Astrocyte (in vitro differentiated cells and primary cell): Measurements from ENCODE around the gene NXNL1. TPM values are rescaled to one million over a fixed set of nuclear protein-coding genes. Genes with fewer than 3 reads are reported as not detected.
A peak's percentile ranks its signal among the peaks of the same experiment; 100 is the strongest.

Experiments
- DNase-seq: peaks from one replicate; pipeline ENCODE4 v3.0.0-alpha.2; 2010; ENCODE audit warnings: low read depth
- FAIRE-seq: peaks from 2 replicates; lab custom pipeline; 2011; peaks lifted over from hg19 to GRCh38; lab: Jason Lieb, UNC
- H2AFZ ChIP-seq: 2 replicates; pipeline ENCODE4 v1.6.0; 2012; ENCODE audit warnings: low read depth, low read length, inconsistent platforms
- H3K27ac ChIP-seq: 2 replicates; pipeline ENCODE4 v1.5.1; 2011; ENCODE audit warnings: low read depth, low read length, inconsistent platforms
- H3K27me3 ChIP-seq: 2 replicates; pipeline ENCODE4 v1.6.0; 2011; ENCODE audit warnings: low read length, inconsistent platforms; ENCODE audit not compliant: insufficient read depth
- H3K36me3 ChIP-seq: 2 replicates; pipeline ENCODE4 v1.5.1; 2011; ENCODE audit warnings: low read length, inconsistent platforms; ENCODE audit not compliant: insufficient read depth
- H3K4me1 ChIP-seq: 2 replicates; pipeline ENCODE4 v1.5.1; 2011; ENCODE audit warnings: low read length, inconsistent platforms; ENCODE audit not compliant: insufficient read depth
- H3K4me2 ChIP-seq: 2 replicates; pipeline ENCODE4 v1.6.0; 2012; ENCODE audit warnings: low read length, inconsistent platforms
- H3K4me3 ChIP-seq: 2 replicates; pipeline ENCODE4 v1.5.1; 2011; ENCODE audit warnings: low read depth, mild to moderate bottlenecking, low read length, inconsistent platforms; ENCODE audit not compliant: insufficient read depth
- H3K79me2 ChIP-seq: 2 replicates; pipeline ENCODE4 v1.6.0; 2012; ENCODE audit warnings: mild to moderate bottlenecking, low read length, inconsistent platforms; ENCODE audit not compliant: insufficient read depth
- H3K9ac ChIP-seq: 2 replicates; pipeline ENCODE4 v1.6.0; 2012; ENCODE audit warnings: mild to moderate bottlenecking, low read length, inconsistent platforms
- H3K9me3 ChIP-seq: 2 replicates; pipeline ENCODE4 v1.5.1; 2012; ENCODE audit warnings: low read depth, mild to moderate bottlenecking, low read length, inconsistent platforms; ENCODE audit not compliant: insufficient read depth
- H4K20me1 ChIP-seq: 2 replicates; pipeline ENCODE4 v1.6.0; 2012; ENCODE audit warnings: low read length, inconsistent platforms; ENCODE audit not compliant: insufficient read depth
- H3K27ac Mint-ChIP-seq: one replicate; pipeline ENCODE4 v1.8.0; 2021; ENCODE audit warnings: mild to moderate bottlenecking, mixed read lengths; ENCODE audit not compliant: unreplicated experiment
- H3K27me3 Mint-ChIP-seq: one replicate; pipeline ENCODE4 v1.8.0; 2021; ENCODE audit warnings: low read depth, mixed read lengths; ENCODE audit not compliant: unreplicated experiment
- H3K36me3 Mint-ChIP-seq: one replicate; pipeline ENCODE4 v1.8.0; 2021; ENCODE audit warnings: low read depth, mixed read lengths; ENCODE audit not compliant: unreplicated experiment
- H3K4me1 Mint-ChIP-seq: one replicate; pipeline ENCODE4 v1.8.0; 2021; ENCODE audit warnings: low read depth, mixed read lengths; ENCODE audit not compliant: unreplicated experiment
- H3K4me3 Mint-ChIP-seq: one replicate; pipeline ENCODE4 v1.8.0; 2021; ENCODE audit warnings: mild to moderate bottlenecking, moderate library complexity, mixed read lengths; ENCODE audit not compliant: unreplicated experiment
- H3K9me3 Mint-ChIP-seq: one replicate; pipeline ENCODE4 v1.8.0; 2021; ENCODE audit warnings: mild to moderate bottlenecking, mixed read lengths; ENCODE audit not compliant: unreplicated experiment
- EZH2 ChIP-seq: IDR thresholded peaks from 2 replicates; pipeline ENCODE4 v1.6.1; 2012; ENCODE audit warnings: mild to moderate bottlenecking, low read length, inconsistent platforms; ENCODE audit not compliant: insufficient read depth
- total RNA-seq: library from RNA; stranded (reverse); gene quantifications from 2 replicates; pipeline ENCODE4 v1.2.1, GENCODE V29; 2021
- TF ChIP-seq, protein P1 (sequence below): IDR thresholded peaks from 2 replicates; pipeline ENCODE4 v1.5.1; 2011; ENCODE audit warnings: low read depth, mild to moderate bottlenecking, inconsistent platforms, low read length, moderate library complexity; ENCODE audit not compliant: insufficient read depth

The NXNL1 gene
- total RNA-seq, 1 donor from 2014 or later, result not detected

DNA sequence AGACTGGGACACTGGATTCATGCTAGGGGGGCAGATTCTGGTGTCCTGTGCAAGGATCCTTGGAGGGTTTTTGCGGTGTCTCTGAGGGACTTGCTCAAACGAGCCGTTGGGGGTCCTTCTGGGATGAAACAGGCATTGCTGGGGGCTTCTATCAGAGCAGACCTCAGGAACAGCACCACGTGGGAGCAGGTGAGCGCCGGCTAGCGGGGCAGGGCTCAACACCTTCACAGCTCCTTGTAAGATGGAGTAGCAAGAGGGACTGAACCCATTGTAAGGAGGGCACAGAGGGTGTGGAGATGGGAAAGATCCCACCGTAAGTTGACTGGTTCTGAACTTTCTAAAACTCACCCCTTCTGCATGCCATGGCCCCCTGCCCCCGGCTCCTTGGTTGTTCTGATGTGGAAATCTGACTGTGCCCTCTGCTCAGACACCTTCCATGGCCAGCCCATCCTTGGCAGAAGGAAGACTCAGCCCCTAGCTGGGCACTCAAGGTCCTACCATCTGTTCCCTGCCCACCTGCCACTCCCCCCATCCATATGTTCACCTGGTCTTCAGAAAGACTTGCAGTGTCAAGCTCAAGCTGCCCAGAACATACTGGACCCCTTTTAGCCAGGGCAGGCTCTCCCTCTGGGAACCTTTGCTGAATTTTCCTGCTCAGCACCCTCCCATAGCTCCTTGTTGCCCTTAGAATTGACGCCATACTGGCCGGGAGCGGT, 10.8 kb upstream of the NXNL1 start:
- Mint-ChIP-seq H3K4me3 (peak overlapping the region; percentile 90), H3K9me3 (no peaks in the 10 kb centered on the region), H3K36me3 (peaks cover 8% of the 10 kb centered on the region), H3K27me3 (no peaks in the 10 kb centered on the region), H3K27ac (no peak overlapping the region), H3K4me1 (peaks cover 14% of the 10 kb centered on the region)
- H3K79me2 ChIP-seq, result peaks cover 22% of the 10 kb centered on the region
- peak overlapping the region; percentile 86 for H3K4me2 ChIP-seq
- no peak overlapping the region for H2AFZ ChIP-seq
- FAIRE-seq (no peak), DNase-seq (no peak)
- peak overlapping the region; percentile 80 for H3K9ac ChIP-seq
- no peaks in the 10 kb centered on the region for H3K36me3 ChIP-seq
- H3K27ac ChIP-seq, result no peak overlapping the region
- TF ChIP-seq, protein P1, sequence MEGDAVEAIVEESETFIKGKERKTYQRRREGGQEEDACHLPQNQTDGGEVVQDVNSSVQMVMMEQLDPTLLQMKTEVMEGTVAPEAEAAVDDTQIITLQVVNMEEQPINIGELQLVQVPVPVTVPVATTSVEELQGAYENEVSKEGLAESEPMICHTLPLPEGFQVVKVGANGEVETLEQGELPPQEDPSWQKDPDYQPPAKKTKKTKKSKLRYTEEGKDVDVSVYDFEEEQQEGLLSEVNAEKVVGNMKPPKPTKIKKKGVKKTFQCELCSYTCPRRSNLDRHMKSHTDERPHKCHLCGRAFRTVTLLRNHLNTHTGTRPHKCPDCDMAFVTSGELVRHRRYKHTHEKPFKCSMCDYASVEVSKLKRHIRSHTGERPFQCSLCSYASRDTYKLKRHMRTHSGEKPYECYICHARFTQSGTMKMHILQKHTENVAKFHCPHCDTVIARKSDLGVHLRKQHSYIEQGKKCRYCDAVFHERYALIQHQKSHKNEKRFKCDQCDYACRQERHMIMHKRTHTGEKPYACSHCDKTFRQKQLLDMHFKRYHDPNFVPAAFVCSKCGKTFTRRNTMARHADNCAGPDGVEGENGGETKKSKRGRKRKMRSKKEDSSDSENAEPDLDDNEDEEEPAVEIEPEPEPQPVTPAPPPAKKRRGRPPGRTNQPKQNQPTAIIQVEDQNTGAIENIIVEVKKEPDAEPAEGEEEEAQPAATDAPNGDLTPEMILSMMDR, result no peak
- no peak for TF ChIP-seq EZH2
- no peaks in the 10 kb centered on the region for H3K9me3 ChIP-seq
- H3K4me3 ChIP-seq, result peak overlapping the region; percentile 71
- no peaks in the 10 kb centered on the region for H3K27me3 ChIP-seq
- peaks cover 10% of the 10 kb centered on the region for H4K20me1 ChIP-seq
- H3K4me1 ChIP-seq, result peaks cover 30% of the 10 kb centered on the region

DNA sequence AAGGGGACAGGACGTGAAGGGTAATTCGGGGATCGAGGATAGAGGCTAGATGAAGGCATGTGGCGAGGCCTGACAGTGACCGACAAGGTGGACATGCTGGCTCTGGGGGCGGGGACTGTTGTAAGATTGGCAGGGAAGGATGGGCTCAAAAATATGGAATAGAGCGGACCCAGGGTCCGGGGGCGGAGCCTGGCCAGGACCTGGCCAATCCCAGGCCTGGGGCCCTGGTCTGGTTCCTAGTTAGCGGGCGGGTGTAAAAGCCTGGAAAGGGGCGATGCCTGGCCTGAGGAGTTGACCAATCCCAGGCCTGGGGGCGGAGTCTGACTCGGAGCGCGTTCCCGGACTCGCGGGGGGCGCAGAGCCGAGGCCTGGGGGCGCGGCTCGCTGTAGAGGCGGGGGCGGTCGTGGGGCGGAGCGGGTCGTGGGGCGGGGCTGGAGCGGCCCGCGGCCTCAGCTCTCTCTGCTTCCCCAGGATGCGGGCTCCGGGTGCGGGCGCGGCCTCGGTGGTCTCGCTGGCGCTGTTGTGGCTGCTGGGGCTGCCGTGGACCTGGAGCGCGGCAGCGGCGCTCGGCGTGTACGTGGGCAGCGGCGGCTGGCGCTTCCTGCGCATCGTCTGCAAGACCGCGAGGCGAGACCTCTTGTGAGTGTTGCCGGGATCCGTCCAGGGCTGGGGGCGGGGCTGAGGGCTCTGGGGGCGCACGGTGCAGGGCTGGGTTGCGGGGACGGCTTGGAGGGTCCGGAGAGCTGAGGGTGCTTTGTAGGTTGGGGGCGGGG, 9.5 kb upstream of the NXNL1 start, which contains the start of gene SLC27A1:
TSS of gene SLC27A1 (plus strand) at position 457 of the 774 bp plus-strand sequence. CDS start at position 474, 17 bp downstream.
- peaks cover 10% of the 10 kb centered on the region for H4K20me1 ChIP-seq
- peak within 1 kb of the TSS; percentile 64 for H3K27ac ChIP-seq
- H3K9me3 ChIP-seq, result no peaks in the 10 kb centered on the region
- H2AFZ ChIP-seq, result peak within 1 kb of the TSS; percentile 89
- TF ChIP-seq EZH2, result no peak
- TF ChIP-seq, protein P1, result no peak
- peak within 1 kb of the TSS; percentile 80 for H3K9ac ChIP-seq
- H3K79me2 ChIP-seq, result peaks cover 16% of the 10 kb centered on the region
- Mint-ChIP-seq H3K9me3 (no peaks in the 10 kb centered on the region), H3K27ac (peak within 1 kb of the TSS; percentile 88), H3K36me3 (peaks cover 4% of the 10 kb centered on the region), H3K4me1 (peaks cover 9% of the 10 kb centered on the region), H3K27me3 (no peaks in the 10 kb centered on the region), H3K4me3 (peak within 1 kb of the TSS; percentile 90)
- no peak for FAIRE-seq
- peak; percentile 95 for DNase-seq
- H3K27me3 ChIP-seq, result no peaks in the 10 kb centered on the region
- H3K4me1 ChIP-seq, result peaks cover 23% of the 10 kb centered on the region
- peak within 1 kb of the TSS; percentile 86 for H3K4me2 ChIP-seq
- H3K36me3 ChIP-seq, result no peaks in the 10 kb centered on the region
- H3K4me3 ChIP-seq, result peak within 1 kb of the TSS; percentile 71
